GM12878 (cell line): ENCODE measurements around the gene MMP11. TPM values are rescaled to one million over a fixed set of nuclear protein-coding genes. Genes with fewer than 3 reads are reported as not detected.
A peak's percentile ranks its signal among the peaks of the same experiment; 100 is the strongest.

Experiments
- BHLHE40 ChIP-seq, 2 experiments: fragments of 450-650 bp in 1 of 2; IDR thresholded peaks; 2 replicates each; pipeline ENCODE4 v1.6.1; 2011 to 2017; ENCODE audit warnings: low read depth in 2 of 2, borderline replicate concordance in 1 of 2, improper control_type of control experiment in 1 of 2, low read length in 1 of 2, mild to moderate bottlenecking in 1 of 2
- E2F8 ChIP-seq: fragments of 450-650 bp; IDR thresholded peaks from 2 replicates; pipeline ENCODE4 v1.6.1; 2018; ENCODE audit warnings: mild to moderate bottlenecking, low read depth, moderate library complexity; ENCODE audit not compliant: partially characterized antibody
- EED ChIP-seq: sonication (generic); IDR thresholded peaks from 2 replicates; pipeline ENCODE4 v1.6.1; 2016; ENCODE audit warnings: antibody characterized with exemption, low read depth
- MXI1 ChIP-seq: fragments of 150-350 bp; IDR thresholded peaks from 2 replicates; pipeline ENCODE4 v1.6.1; 2011; ENCODE audit warnings: low read depth, mild to moderate bottlenecking, inconsistent platforms, low read length, improper control_type of control experiment
- MYC ChIP-seq: IDR thresholded peaks from 2 replicates; pipeline ENCODE4 v1.6.1; 2011; ENCODE audit warnings: mild to moderate bottlenecking, low read length, moderate library complexity, inconsistent platforms; ENCODE audit not compliant: insufficient read depth, insufficient replicate concordance, insufficient read length, severe bottlenecking
- PML ChIP-seq: IDR thresholded peaks from 2 replicates; pipeline ENCODE4 v1.6.1; 2012; ENCODE audit warnings: low read length, inconsistent platforms
- POLR2AphosphoS5 ChIP-seq: IDR thresholded peaks from 2 replicates; pipeline ENCODE4 v1.6.1; 2011; ENCODE audit warnings: mild to moderate bottlenecking, low read length, inconsistent platforms
- RB1 ChIP-seq: fragments of 450-650 bp; formaldehyde crosslinking; IDR thresholded peaks from 2 replicates; pipeline ENCODE4 v1.6.1; 2017; ENCODE audit warnings: mild to moderate bottlenecking, borderline replicate concordance
- RBBP5 ChIP-seq: fragments of 200-600 bp; sonication (generic); conservative IDR thresholded peaks from 2 replicates; pipeline ENCODE4 v1.6.1; 2016
- STAT3 ChIP-seq: IDR thresholded peaks from 2 replicates; pipeline ENCODE4 v1.6.1; 2011; ENCODE audit warnings: low read depth, low read length, improper control_type of control experiment
- SUPT20H ChIP-seq: IDR thresholded peaks from 2 replicates; pipeline ENCODE4 v1.6.1; 2011; ENCODE audit warnings: low read depth, mild to moderate bottlenecking, low read length, moderate library complexity, borderline replicate concordance; ENCODE audit not compliant: control insufficient read depth
- ZNF622 ChIP-seq: fragments of 450-650 bp; IDR thresholded peaks from 2 replicates; pipeline ENCODE4 v1.6.1; 2017; ENCODE audit warnings: mild to moderate bottlenecking, inconsistent platforms
- ZSCAN29 ChIP-seq: fragments of 450-650 bp; IDR thresholded peaks from 2 replicates; pipeline ENCODE4 v1.6.1; 2017; ENCODE audit warnings: mild to moderate bottlenecking, moderate library complexity
- polyA plus RNA-seq, 11 experiments: library from polyadenylated mRNA; depleted of rRNA in 4 of 11; unstranded in 6 of 11; stranded (reverse) in 5 of 11; fragments of >200 nt; fragmentation: Nextera tagmentation in 4 of 11; fragmentation: Illumina TruSeq in 1 of 11; extraction: Ambion mirVana in 4 of 11; extraction: Trizol in 1 of 11; gene quantifications; 1 replicate in 1 of 11; 2 replicates in 10 of 11; pipeline versions ENCODE4 v1.2.1 to v1.2.3, GENCODE V29; 2011 to 2016; ENCODE audit warnings: inconsistent platforms in 2 of 11, missing spikeins in 2 of 11, low read depth in 1 of 11
- total RNA-seq, 4 experiments: library from RNA; depleted of rRNA in 3 of 4; stranded (reverse); fragments of >200 nt in 3 of 4; fragmentation: Illumina TruSeq in 1 of 4; extraction: Trizol in 1 of 4; gene quantifications; 2 replicates each; pipeline versions ENCODE4 v1.2.1 to v1.2.3, GENCODE V29; 2013 to 2021
- TF ChIP-seq, protein P1 (sequence below), 3 experiments: IDR thresholded peaks in 2 of 3; conservative IDR thresholded peaks in 1 of 3; 2 replicates each; pipeline ENCODE4 v1.5.1; 2011; ENCODE audit warnings: low read depth in 3 of 3, low read length in 3 of 3, mild to moderate bottlenecking in 3 of 3, control low read depth in 2 of 3, moderate library complexity in 2 of 3, inconsistent platforms in 1 of 3, mixed read lengths in 1 of 3; ENCODE audit not compliant: control insufficient read depth in 2 of 3, insufficient read depth in 1 of 3; ENCODE audit errors: extremely low read depth in 1 of 3
- TF ChIP-seq, protein P2 (sequence below): IDR thresholded peaks from 2 replicates; pipeline ENCODE4 v1.6.1; 2012; ENCODE audit warnings: improper control_type of control experiment, low read depth, low read length; ENCODE audit not compliant: insufficient replicate concordance

Gene MMP11
- total and polyA plus RNA-seq, 10 of the 15 experiments (the other 5 are each of a cell fraction or from before 2014, with no cell fraction given) = 0.03 to 1.1 (median 0.31) TPM; not detected in 2

GRCh38 chr22:23786752-23787599, 14.3 kb downstream of the MMP11 start, which contains the start of gene SMARCB1 (continued):
- no peak for TF ChIP-seq MXI1
- no peak for TF ChIP-seq MYC
- no peak for TF ChIP-seq STAT3
- TF ChIP-seq, protein P1, sequence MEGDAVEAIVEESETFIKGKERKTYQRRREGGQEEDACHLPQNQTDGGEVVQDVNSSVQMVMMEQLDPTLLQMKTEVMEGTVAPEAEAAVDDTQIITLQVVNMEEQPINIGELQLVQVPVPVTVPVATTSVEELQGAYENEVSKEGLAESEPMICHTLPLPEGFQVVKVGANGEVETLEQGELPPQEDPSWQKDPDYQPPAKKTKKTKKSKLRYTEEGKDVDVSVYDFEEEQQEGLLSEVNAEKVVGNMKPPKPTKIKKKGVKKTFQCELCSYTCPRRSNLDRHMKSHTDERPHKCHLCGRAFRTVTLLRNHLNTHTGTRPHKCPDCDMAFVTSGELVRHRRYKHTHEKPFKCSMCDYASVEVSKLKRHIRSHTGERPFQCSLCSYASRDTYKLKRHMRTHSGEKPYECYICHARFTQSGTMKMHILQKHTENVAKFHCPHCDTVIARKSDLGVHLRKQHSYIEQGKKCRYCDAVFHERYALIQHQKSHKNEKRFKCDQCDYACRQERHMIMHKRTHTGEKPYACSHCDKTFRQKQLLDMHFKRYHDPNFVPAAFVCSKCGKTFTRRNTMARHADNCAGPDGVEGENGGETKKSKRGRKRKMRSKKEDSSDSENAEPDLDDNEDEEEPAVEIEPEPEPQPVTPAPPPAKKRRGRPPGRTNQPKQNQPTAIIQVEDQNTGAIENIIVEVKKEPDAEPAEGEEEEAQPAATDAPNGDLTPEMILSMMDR (IDR thresholded peaks at IDR 0.05 in 2 of 3, conservative IDR thresholded peaks at IDR 0.05 in 1 of 3; ENCODE audit: control insufficient read depth in 2 of 3, extremely low read depth in 1 of 3, insufficient read depth in 1 of 3, low read depth in 3 of 3, low read length in 3 of 3) = peak in 1 of 3 experiments; percentile 22; a peak in 2 of 6 replicates
- TF ChIP-seq RB1 = peak; percentile 42; the same call in 1 of the 2 replicates
- TF ChIP-seq POLR2AphosphoS5 = peak; percentile 80
- peak in 1 of 2 experiments; percentile 92; a peak in 3 of 4 replicates for TF ChIP-seq BHLHE40 (IDR thresholded peaks at IDR 0.05; ENCODE audit: borderline replicate concordance in 1 of 2, low read depth in 2 of 2, low read length in 1 of 2)
- no peak for TF ChIP-seq RBBP5
- TF ChIP-seq ZSCAN29 = no peak
- TF ChIP-seq, protein P2, sequence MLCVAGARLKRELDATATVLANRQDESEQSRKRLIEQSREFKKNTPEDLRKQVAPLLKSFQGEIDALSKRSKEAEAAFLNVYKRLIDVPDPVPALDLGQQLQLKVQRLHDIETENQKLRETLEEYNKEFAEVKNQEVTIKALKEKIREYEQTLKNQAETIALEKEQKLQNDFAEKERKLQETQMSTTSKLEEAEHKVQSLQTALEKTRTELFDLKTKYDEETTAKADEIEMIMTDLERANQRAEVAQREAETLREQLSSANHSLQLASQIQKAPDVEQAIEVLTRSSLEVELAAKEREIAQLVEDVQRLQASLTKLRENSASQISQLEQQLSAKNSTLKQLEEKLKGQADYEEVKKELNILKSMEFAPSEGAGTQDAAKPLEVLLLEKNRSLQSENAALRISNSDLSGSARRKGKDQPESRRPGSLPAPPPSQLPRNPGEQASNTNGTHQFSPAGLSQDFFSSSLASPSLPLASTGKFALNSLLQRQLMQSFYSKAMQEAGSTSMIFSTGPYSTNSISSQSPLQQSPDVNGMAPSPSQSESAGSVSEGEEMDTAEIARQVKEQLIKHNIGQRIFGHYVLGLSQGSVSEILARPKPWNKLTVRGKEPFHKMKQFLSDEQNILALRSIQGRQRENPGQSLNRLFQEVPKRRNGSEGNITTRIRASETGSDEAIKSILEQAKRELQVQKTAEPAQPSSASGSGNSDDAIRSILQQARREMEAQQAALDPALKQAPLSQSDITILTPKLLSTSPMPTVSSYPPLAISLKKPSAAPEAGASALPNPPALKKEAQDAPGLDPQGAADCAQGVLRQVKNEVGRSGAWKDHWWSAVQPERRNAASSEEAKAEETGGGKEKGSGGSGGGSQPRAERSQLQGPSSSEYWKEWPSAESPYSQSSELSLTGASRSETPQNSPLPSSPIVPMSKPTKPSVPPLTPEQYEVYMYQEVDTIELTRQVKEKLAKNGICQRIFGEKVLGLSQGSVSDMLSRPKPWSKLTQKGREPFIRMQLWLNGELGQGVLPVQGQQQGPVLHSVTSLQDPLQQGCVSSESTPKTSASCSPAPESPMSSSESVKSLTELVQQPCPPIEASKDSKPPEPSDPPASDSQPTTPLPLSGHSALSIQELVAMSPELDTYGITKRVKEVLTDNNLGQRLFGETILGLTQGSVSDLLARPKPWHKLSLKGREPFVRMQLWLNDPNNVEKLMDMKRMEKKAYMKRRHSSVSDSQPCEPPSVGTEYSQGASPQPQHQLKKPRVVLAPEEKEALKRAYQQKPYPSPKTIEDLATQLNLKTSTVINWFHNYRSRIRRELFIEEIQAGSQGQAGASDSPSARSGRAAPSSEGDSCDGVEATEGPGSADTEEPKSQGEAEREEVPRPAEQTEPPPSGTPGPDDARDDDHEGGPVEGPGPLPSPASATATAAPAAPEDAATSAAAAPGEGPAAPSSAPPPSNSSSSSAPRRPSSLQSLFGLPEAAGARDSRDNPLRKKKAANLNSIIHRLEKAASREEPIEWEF = no peak
- TF ChIP-seq SUPT20H = no peak
- TF ChIP-seq EED = no peak
- no peak for TF ChIP-seq E2F8
- no peak for TF ChIP-seq ZNF622
- TF ChIP-seq PML = peak; percentile 18; the same call in 1 of the 2 replicates
